Neural cell (in vitro differentiated cells): Measurements from ENCODE around the gene RNF144B.

Source experiments
- EP300 ChIP-seq: fragments of 450-650 bp; conservative IDR thresholded peaks from 2 replicates; pipeline ENCODE4 v1.6.1; 2014; ENCODE audit warnings: antibody characterized with exemption, mild to moderate bottlenecking, moderate library complexity; ENCODE audit not compliant: poor library complexity, severe bottlenecking
- EZH2 ChIP-seq: fragments of 200-600, 300-800 bp; shearing (Covaris generic), sonication (generic); IDR thresholded peaks from 2 replicates; pipeline ENCODE4 v1.6.1; 2014; ENCODE audit warnings: antibody characterized with exemption, low read length, borderline replicate concordance, mild to moderate bottlenecking; ENCODE audit not compliant: insufficient read depth, poor library complexity, severe bottlenecking
- POLR2AphosphoS5 ChIP-seq: IDR thresholded peaks from 2 replicates; pipeline ENCODE4 v1.6.1; 2012
- RAD21 ChIP-seq: fragments of 450-650 bp; conservative IDR thresholded peaks from 2 replicates; pipeline ENCODE4 v1.6.1; 2014; ENCODE audit warnings: antibody characterized with exemption, mild to moderate bottlenecking, moderate library complexity
- SMC3 ChIP-seq: fragments of 450-650 bp; conservative IDR thresholded peaks from 2 replicates; pipeline ENCODE4 v1.6.1; 2014; ENCODE audit warnings: antibody characterized with exemption, mild to moderate bottlenecking, moderate library complexity; ENCODE audit not compliant: poor library complexity
- TF ChIP-seq, protein P1 (sequence below): fragments of 450-650 bp; IDR thresholded peaks from 2 replicates; pipeline ENCODE4 v1.5.1; 2014; ENCODE audit warnings: antibody characterized with exemption, mild to moderate bottlenecking, moderate library complexity; ENCODE audit not compliant: poor library complexity, severe bottlenecking
- TF ChIP-seq, protein P2 (sequence below): IDR thresholded peaks from 2 replicates; pipeline ENCODE4 v1.6.1; 2012; ENCODE audit warnings: borderline replicate concordance

DNA sequence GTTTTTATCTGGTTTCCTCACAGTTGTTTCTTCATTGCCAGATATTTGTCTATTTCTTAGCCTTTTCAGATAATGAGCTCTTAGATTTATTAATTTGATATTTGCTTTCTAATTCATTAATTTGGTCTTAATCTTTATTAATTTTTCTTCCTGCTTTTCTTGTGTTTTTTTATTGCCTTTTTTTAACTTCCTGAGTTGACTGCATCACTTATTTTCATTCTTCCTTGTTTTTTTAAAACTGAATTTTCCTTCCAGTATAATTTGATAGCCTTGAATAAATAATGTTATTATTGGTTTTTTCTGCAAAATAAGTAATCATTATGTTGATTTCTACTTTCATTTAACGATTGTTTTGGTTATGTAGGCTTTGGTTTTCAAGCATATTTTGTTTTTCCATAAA lies 91.5 kb downstream of the RNF144B start:
- TF ChIP-seq POLR2AphosphoS5, result no peak
- TF ChIP-seq, protein P1, sequence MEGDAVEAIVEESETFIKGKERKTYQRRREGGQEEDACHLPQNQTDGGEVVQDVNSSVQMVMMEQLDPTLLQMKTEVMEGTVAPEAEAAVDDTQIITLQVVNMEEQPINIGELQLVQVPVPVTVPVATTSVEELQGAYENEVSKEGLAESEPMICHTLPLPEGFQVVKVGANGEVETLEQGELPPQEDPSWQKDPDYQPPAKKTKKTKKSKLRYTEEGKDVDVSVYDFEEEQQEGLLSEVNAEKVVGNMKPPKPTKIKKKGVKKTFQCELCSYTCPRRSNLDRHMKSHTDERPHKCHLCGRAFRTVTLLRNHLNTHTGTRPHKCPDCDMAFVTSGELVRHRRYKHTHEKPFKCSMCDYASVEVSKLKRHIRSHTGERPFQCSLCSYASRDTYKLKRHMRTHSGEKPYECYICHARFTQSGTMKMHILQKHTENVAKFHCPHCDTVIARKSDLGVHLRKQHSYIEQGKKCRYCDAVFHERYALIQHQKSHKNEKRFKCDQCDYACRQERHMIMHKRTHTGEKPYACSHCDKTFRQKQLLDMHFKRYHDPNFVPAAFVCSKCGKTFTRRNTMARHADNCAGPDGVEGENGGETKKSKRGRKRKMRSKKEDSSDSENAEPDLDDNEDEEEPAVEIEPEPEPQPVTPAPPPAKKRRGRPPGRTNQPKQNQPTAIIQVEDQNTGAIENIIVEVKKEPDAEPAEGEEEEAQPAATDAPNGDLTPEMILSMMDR, result no peak
- TF ChIP-seq, protein P2, sequence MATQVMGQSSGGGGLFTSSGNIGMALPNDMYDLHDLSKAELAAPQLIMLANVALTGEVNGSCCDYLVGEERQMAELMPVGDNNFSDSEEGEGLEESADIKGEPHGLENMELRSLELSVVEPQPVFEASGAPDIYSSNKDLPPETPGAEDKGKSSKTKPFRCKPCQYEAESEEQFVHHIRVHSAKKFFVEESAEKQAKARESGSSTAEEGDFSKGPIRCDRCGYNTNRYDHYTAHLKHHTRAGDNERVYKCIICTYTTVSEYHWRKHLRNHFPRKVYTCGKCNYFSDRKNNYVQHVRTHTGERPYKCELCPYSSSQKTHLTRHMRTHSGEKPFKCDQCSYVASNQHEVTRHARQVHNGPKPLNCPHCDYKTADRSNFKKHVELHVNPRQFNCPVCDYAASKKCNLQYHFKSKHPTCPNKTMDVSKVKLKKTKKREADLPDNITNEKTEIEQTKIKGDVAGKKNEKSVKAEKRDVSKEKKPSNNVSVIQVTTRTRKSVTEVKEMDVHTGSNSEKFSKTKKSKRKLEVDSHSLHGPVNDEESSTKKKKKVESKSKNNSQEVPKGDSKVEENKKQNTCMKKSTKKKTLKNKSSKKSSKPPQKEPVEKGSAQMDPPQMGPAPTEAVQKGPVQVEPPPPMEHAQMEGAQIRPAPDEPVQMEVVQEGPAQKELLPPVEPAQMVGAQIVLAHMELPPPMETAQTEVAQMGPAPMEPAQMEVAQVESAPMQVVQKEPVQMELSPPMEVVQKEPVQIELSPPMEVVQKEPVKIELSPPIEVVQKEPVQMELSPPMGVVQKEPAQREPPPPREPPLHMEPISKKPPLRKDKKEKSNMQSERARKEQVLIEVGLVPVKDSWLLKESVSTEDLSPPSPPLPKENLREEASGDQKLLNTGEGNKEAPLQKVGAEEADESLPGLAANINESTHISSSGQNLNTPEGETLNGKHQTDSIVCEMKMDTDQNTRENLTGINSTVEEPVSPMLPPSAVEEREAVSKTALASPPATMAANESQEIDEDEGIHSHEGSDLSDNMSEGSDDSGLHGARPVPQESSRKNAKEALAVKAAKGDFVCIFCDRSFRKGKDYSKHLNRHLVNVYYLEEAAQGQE, result no peak
- no peak for TF ChIP-seq SMC3
- TF ChIP-seq EZH2, result no peak
- no peak for TF ChIP-seq EP300
- TF ChIP-seq RAD21, result no peak
